Activated CD8-positive, alpha-beta memory T cell treated with anti-CD3 and anti-CD28 coated beads, Interleukin-2, amount 50 U/mL, for 4 hours (primary cell): Measurements from ENCODE around the gene CNNM2.

ENCODE experiments used
- DNase-seq: peaks from one replicate; pipeline ENCODE4 v3.0.0-alpha.2; 2020

The CNNM2 gene

DNA sequence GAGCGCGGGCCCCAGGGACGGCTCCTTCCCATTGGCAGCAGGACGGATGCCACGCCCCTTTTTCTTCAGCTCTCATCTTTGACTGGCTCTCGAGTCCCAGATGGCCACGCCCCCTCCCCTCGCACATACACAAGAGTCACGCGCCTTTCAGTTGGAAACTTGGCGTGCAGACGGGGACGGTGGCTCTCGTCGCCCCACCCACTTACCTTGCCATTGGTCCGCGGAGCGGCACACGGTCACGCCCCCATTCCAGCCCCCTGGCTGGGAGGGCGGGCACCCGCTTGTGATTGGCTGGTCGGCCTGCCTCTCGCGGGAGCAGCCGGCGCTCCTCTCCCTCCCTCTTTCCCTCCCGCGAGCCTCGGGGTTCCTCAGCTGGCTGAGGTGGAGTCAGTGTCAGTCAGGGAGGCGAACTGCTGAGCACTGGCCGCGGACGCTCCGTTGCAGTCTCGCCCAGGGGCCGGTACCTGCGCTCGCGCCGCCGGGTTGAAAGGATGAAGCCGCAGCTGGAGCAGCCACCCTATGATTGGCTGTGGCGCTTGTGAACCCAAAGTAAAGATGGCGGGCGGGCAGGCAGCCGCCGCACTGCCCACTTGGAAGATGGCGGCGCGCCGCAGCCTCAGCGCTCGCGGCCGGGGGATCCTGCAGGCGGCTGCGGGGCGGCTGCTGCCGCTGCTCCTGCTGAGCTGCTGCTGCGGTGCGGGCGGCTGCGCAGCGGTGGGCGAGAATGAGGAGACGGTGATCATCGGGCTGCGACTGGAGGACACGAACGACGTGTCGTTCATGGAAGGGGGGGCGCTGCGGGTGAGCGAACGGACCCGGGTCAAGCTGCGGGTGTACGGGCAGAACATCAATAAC is at the start of gene CNNM2:
Gene CNNM2, plus strand, starts transcription at position 333 of the 855 bp plus-strand sequence. Its CDS starts 187 bp downstream, at position 520.
- peak; percentile 100 for DNase-seq

DNA sequence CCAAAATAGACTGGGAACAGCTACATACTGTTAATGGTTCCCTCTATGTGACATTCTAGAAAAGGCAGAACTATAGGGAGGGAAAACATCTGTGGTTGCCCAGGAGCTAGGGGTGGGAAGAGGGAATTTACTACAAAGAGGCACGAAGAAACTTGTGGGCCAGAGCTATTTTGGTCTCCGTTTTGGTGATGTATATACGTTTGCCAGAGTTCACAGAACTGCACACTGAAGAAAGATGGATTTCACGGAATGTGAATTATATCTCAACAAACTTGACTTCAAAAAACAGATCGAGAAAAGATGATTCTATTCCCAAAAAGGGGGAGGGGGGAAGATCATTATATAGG is 49.2 kb upstream of the CNNM2 start:
- DNase-seq = no peak

GRCh38 chr10:102869258-102870198 is 48.6 kb upstream of the CNNM2 start, which contains the start of gene AS3MT:
AS3MT (plus strand) TSS chr10:102869470; CDS start chr10:102869593, 123 bp downstream.
- no peak for DNase-seq

- no peak for DNase-seq
These were observed 47.9 kb upstream of the CNNM2 start for GRCh38 chr10:102870221-102870620.

- no peak for DNase-seq
These were observed 45.9 kb upstream of the CNNM2 start for GRCh38 chr10:102872163-102872562.

GRCh38 chr10:102876747-102877153 is 41.3 kb upstream of the CNNM2 start:
- DNase-seq = no peak

DNA sequence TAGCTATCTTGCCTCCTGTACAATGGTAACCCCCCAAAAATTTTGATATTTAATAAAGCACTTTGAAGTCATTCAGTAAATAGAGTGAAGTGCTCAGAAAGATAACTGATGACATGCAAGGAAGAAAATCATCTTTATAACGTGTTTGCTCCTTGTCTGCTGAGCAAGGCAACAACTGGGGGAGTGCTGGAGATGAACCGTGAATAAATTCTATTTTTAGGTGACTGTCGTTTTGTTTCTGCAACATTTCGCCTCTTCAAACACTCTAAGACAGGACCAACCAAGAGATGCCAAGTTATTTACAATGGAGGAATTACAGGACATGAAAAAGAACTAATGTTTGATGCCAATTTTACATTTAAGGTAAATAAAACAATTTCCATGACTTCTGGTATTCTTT is 39.5 kb upstream of the CNNM2 start:
- no peak for DNase-seq

GRCh38 chr10:102880256-102880655 is 37.8 kb upstream of the CNNM2 start:
- DNase-seq = no peak

DNA sequence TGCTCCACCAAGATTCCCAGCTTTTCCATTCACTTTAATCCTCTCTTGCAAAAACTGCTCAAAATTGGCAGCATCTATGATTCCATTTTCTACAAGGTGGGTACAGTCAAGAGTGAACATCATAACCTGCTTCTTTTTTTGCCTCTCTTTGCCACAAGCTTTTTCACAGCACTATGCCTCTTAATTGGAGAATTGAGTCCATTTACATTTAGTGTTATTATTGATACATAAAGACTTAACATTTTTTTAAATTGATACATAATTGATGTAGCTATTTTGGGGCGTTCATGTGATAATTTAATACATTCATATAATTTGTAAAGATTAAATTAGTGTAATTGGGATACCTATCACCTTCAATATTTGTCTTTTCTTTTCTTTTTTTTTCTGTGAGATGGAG is 30.0 kb upstream of the CNNM2 start:
- no peak for DNase-seq

- DNase-seq = no peak
These were observed 23.5 kb upstream of the CNNM2 start for GRCh38 chr10:102894466-102895213.

- DNase-seq = no peak
These were observed 18.1 kb upstream of the CNNM2 start for GRCh38 chr10:102900006-102900405.

DNA sequence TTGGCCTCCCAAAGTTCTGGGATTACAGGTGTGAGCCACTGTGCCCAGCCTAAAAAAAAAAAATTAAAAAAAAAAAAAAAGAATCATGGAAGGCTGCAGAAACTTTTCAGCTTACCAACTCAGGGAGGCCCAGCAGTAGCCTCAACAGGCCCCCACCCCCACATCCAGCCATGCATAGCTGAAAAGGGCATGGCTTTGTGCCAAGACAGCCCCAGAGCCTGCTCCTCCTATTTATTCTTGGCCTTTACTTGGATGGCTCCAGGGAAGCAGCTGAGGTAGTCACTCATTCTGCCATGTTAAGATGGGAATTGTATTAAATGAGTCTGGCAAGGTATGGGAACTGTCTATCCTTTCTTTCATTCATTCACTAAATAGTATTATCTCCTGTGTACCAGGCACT is 13.7 kb upstream of the CNNM2 start:
- DNase-seq = no peak

DNA sequence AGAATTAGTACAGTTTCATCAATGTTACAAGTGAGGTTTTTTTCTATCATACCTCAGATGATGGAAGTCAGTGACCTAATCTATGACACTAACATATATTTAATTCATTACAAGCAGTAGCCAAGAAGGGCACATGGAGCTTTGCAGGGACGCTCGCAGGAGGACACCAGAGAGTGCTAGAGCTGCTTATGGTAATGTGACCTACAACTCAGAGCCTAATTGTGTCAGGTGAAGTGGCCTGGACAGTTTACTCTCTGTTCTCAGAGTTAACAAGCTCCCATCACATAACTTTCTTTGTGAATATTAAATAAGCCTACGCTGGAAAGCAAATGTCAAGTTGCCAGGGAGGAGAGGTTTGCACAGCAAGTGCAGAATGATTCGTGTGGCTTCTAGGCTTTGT is 11.6 kb upstream of the CNNM2 start:
- no peak for DNase-seq

GRCh38 chr10:102914781-102915180 is 3.3 kb upstream of the CNNM2 start:
- no peak for DNase-seq

DNA sequence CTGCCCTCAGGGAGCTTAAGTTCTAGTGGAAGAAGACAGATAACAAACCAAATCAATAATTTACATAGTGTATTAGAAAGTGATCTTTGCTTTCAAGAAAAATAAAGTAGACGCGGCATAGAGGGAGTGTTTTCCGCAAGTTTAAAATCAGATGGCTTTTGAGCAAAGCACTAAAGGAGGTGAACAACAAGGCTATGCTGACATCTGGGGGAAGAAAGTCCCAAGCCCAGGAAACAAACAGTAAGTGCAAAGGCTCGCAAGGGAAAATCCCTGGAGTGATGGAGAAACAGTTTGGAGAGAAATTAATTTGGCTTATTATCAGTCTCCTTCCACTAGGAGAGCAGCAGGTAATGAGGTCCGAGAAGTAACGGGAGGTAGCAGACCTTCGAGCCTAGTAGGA is 1.9 kb upstream of the CNNM2 start:
- DNase-seq = no peak

GRCh38 chr10:102917314-102917961 is 656 bp upstream of the CNNM2 start:
- DNase-seq = peak; percentile 82

DNA sequence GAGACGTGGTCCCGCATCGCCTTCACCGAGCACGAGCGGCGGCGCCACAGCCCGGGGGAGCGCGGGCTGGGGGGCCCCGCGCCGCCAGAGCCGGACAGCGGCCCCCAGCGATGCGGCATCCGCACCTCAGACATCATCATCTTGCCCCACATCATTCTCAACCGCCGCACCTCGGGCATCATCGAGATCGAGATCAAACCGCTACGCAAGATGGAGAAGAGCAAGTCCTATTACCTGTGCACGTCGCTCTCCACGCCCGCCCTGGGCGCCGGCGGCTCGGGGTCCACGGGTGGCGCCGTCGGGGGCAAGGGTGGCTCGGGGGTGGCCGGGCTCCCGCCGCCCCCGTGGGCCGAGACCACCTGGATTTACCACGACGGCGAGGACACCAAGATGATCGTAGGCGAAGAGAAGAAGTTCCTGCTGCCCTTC is 737 bp downstream of the CNNM2 start:
- peak; percentile 32 for DNase-seq

- DNase-seq = peak; percentile 20
These were observed 1.3 kb downstream of the CNNM2 start for GRCh38 chr10:102919246-102919959.

DNA sequence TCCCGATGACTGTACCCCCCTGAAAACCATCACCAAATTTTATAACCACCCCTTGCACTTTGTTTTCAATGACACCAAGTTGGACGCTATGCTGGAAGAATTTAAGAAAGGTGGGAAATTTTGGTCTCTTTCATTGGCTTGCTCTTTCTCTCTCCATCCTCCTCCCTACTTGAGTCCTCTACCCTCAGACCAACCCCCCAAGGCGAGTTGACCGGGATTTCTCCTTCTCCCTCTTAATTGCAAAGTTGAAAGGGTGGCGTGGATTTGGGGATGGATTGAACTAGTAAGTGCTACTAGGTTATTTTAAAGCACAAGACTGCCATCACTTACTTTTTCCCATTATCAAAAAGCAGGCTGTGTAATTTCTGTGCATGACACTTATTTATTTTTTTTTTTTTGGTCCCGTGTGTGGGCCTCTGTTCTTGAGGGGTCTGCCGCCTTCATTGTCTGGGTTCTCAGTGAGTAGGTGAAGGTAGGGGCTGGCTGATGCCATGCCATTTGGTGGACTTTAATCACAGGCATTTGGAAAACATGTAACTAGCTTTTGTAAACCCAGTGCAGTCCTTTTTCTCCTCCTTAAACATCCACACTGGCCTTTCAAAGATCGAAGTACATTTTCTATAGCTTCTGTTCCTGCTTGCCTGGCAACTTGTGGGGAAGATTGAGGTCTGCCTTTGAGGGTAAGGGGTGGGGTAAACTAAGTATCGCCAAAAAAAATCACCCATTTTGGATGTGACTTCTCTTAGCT is 2.1 kb downstream of the CNNM2 start:
- DNase-seq = no peak

- no peak for DNase-seq
These were observed 5.5 kb downstream of the CNNM2 start for GRCh38 chr10:102923601-102924000.

GRCh38 chr10:102926842-102927241 is 8.7 kb downstream of the CNNM2 start:
- DNase-seq = no peak
